ENCODE results near the gene TMA16. TPM values are rescaled to one million over a fixed set of nuclear protein-coding genes. Genes with fewer than 3 reads are reported as not detected.

The TMA16 gene
- 64.2 and 67.3 TPM in 2 replicates for total RNA-seq (2021; fragmentation: NEBNext Ultra II Directional; extraction: Animal tissue kit (Norgen Biotek cat#: 25700))
- polyA plus RNA-seq (2011; rRNA removed): 5.7 and 8.0 TPM in 2 replicates
- polyA plus RNA-seq (2011; cell fraction: cytosol; rRNA removed): 24.0 TPM
- 6.7 TPM for polyA plus RNA-seq (2011; cell fraction: nucleus; rRNA removed)
- polyA plus RNA-seq (2012, experiment 1 of 2): 46.9 to 68.4 TPM (median 58.2 TPM) in 4 replicates
- 17.2 TPM for polyA plus RNA-seq (2012, experiment 2 of 2)
- 110 TPM for polyA plus RNA-seq (2013, experiment 1 of 2)
- polyA plus RNA-seq (2013, experiment 2 of 2): 108 TPM
- 15.9 and 19.6 TPM in 2 replicates for polyA minus RNA-seq (2011; rRNA and poly(A)+ RNA removed)
- 35.2 TPM for polyA minus RNA-seq (2011; cell fraction: cytosol; rRNA and poly(A)+ RNA removed)
- polyA minus RNA-seq (2011; cell fraction: nucleus; rRNA and poly(A)+ RNA removed): 106 TPM
- long read RNA-seq, experiment 1, transcript TMA16-209 (6 exons, 803 nt): minor isoform, 5 of 65 reads
- long read RNA-seq, experiment 1, transcript TMA16-201 (7 exons, 1,978 nt): major isoform, 28 of 65 reads
- long read RNA-seq, experiment 1, partial matches to known transcripts: 17 of 65 reads
- long read RNA-seq, experiment 1, other reads (novel, unspliced or antisense): 10 of 65 reads
- long read RNA-seq, experiment 2, transcript TMA16-201 (7 exons, 1,978 nt): major isoform, 207 of 274 reads
- long read RNA-seq, experiment 2, transcript TMA16-209 (6 exons, 803 nt): minor isoform, 6 of 274 reads
- long read RNA-seq, experiment 2, partial matches to known transcripts: 53 of 274 reads
- long read RNA-seq, experiment 2, other reads (novel, unspliced or antisense): 8 of 274 reads

GRCh38 chr4:163494360-163495241 lies at the start of gene TMA16:
TMA16 (plus strand) TSS chr4:163494690; CDS start chr4:163494802, 112 bp downstream.
- ChIA-PET CTCF (ENCODE audit: partially characterized antibody) (interaction anchor here (0.8 to 3.4 kb wide), 7 partner anchors 9 to 54 kb away, joined by 3 to 20 read pairs (median 9); no protein-coding TSS in a partner anchor), POLR2A (ENCODE audit: partially characterized antibody) (interaction anchor here (0.6 to 3.6 kb wide), 32 partner anchors 9 to 1274 kb away, joined by 3 to 38 read pairs (median 4); partner anchors contain the start of genes NPY1R and TKTL2)
- H3K56ac ChIP-seq (replicated peaks; ENCODE audit: insufficient read length, low read depth, low read length): peak within 1 kb of the TSS; percentile 71
- peak within 1 kb of the TSS; percentile 50 for H3K4ac ChIP-seq (replicated peaks; ENCODE audit: insufficient read length, low read depth, low read length)
- peak within 1 kb of the TSS; percentile 89 for H2BK5ac ChIP-seq (ENCODE audit: low read depth, low read length)
- peak within 1 kb of the TSS; percentile 93 for H3K27ac ChIP-seq (ENCODE audit: low read depth, low read length)
- 0 out of 7 replicates have a peak, but pooled peaks cover 0 to 3% (median 0%) of the 10 kb centered on the region in 4 experiments for H3K4me1 ChIP-seq (replicated peaks in 1 of 4; ENCODE audit: control insufficient read depth in 3 of 4, insufficient read depth in 4 of 4, low read length in 3 of 4)
- H2AFZ ChIP-seq (ENCODE audit: low read length): peak within 1 kb of the TSS; percentile 78
- peak within 1 kb of the TSS; percentile 86 to 97 (median 89) for H3K4me3 ChIP-seq (ENCODE audit: extremely low read depth in 1 of 4, insufficient read depth in 2 of 4, low read depth in 3 of 4, low read length in 4 of 4)
- H4K91ac ChIP-seq (replicated peaks; ENCODE audit: insufficient read length, low read length): peak within 1 kb of the TSS; percentile 89
- H4K8ac ChIP-seq (ENCODE audit: extremely low read depth, insufficient read depth, low read length): peak within 1 kb of the TSS; percentile 100
- peaks cover 0 to 4% (median 2%) of the 10 kb centered on the region in 4 experiments; a peak in 1 of 8 replicates for H3K36me3 ChIP-seq (ENCODE audit: control insufficient read depth in 2 of 4, insufficient read depth in 4 of 4, low read length in 3 of 4)
- DNase-seq (ENCODE audit: low read depth in 1 of 2, low spot score in 2 of 2) (peak; percentile 77 to 87), FAIRE-seq (peak; percentile 85)
- no peak within 1 kb of the TSS for H2BK20ac ChIP-seq (ENCODE audit: low read length)
- H4K5ac ChIP-seq (ENCODE audit: insufficient read length, low read depth, low read length): peak within 1 kb of the TSS; percentile 88
- no peaks in the 10 kb centered on the region for H3K23me2 ChIP-seq (ENCODE audit: low read depth, low read length)
- H3K27me3 ChIP-seq (replicated peaks in 1 of 4; ENCODE audit: control insufficient read depth in 3 of 4, extremely low read depth in 1 of 4, insufficient read depth in 3 of 4, low read length in 3 of 4): no peaks in the 10 kb centered on the region
- no peaks in the 10 kb centered on the region for H3K79me1 ChIP-seq (ENCODE audit: low read depth, low read length)
- H2BK15ac ChIP-seq (ENCODE audit: low read length): no peak within 1 kb of the TSS
- 3% methylated on average over 57 of the region's 64 CpGs; no CpG with 5 or more reads in 1 of the 2 experiments for WGBS, 2 experiments (ENCODE audit: extremely low coverage in 1 of 2, insufficient coverage in 1 of 2, insufficient read length in 1 of 2, insufficient replicate concordance in 2 of 2, low coverage in 1 of 2, low lambda C conversion rate in 2 of 2, missing lambda C conversion rate in 1 of 2)
- peaks cover 25 to 49% of the 10 kb centered on the region in 2 experiments for H3K79me2 ChIP-seq (ENCODE audit: control insufficient read depth in 1 of 2, insufficient read depth in 2 of 2, low read length in 2 of 2)
- H3K9ac ChIP-seq (replicated peaks in 1 of 4; ENCODE audit: extremely low read depth in 1 of 4, low read depth in 3 of 4, low read length in 3 of 4): peak within 1 kb of the TSS; percentile 88 to 98 (median 94)
- H3K18ac ChIP-seq (ENCODE audit: extremely low read depth, low read length): peak within 1 kb of the TSS; percentile 62
- H3K14ac ChIP-seq (ENCODE audit: insufficient read length): no peak within 1 kb of the TSS
- H3K23ac ChIP-seq (ENCODE audit: insufficient read length): no peak within 1 kb of the TSS
- H4K20me1 ChIP-seq (replicated peaks in 1 of 2; ENCODE audit: control insufficient read depth in 1 of 2, insufficient read depth in 2 of 2, low read length in 2 of 2): no peaks in the 10 kb centered on the region
- no peak within 1 kb of the TSS; the same call in 1 of the 2 replicates for H2AK5ac ChIP-seq (ENCODE audit: low read depth, low read length)
- no peak within 1 kb of the TSS for H2BK120ac ChIP-seq (replicated peaks; ENCODE audit: low read depth, low read length)
- no peaks in the 10 kb centered on the region for H3K9me3 ChIP-seq (ENCODE audit: insufficient read depth in 2 of 2, low read depth in 1 of 2, low read length in 1 of 2)
- H3K4me2 ChIP-seq (ENCODE audit: insufficient read depth in 1 of 2, low read depth in 2 of 2, low read length in 2 of 2): peak within 1 kb of the TSS; percentile 77 to 83
- H2BK12ac ChIP-seq (ENCODE audit: low read depth, low read length): peak within 1 kb of the TSS; percentile 80; the same call in 1 of the 2 replicates
- TF ChIP-seq JUN (IDR thresholded peaks at IDR 0.05; ENCODE audit: low read depth, low read length): 0 out of 2 replicates have a peak, but pooled peaks have one; percentile 19
- TF ChIP-seq TAF1 (IDR thresholded peaks at IDR 0.05; ENCODE audit: low read depth, low read length): peak; percentile 99
- peak; percentile 63; the same call in 1 of the 2 replicates for TF ChIP-seq RBBP5 (IDR thresholded peaks at IDR 0.05; ENCODE audit: borderline replicate concordance, low read depth, low read length)
- peak; percentile 46; the same call in 1 of the 2 replicates for TF ChIP-seq YY1 (IDR thresholded peaks at IDR 0.05; ENCODE audit: low read depth, low read length)
- peak; percentile 94 for TF ChIP-seq GABPA (IDR thresholded peaks at IDR 0.05; ENCODE audit: borderline replicate concordance, insufficient read depth, low read length)
- TF ChIP-seq FOSL1 (IDR thresholded peaks at IDR 0.05; ENCODE audit: insufficient read depth, low read depth, low read length): no peak
- TF ChIP-seq JUND (IDR thresholded peaks at IDR 0.05; ENCODE audit: low read length): peak; percentile 33; the same call in 1 of the 2 replicates
